GM18502 (cell line): ENCODE results near the gene CSTPP1.

Source experiments
- ATAC-seq: cut with Tn5 transposase; IDR thresholded peaks from one replicate; pipeline ENCODE4 v1.9.1; 2021; ENCODE audit warnings: mild to moderate bottlenecking; ENCODE audit not compliant: unreplicated experiment, poor library complexity

Gene CSTPP1

GRCh38 chr11:47152126-47152952, 215.8 kb downstream of the CSTPP1 start:
- no peak for ATAC-seq

GRCh38 chr11:47152953-47153950, 216.7 kb downstream of the CSTPP1 start:
- ATAC-seq, result no peak

- ATAC-seq, result no peak
Measured at GRCh38 chr11:47154616-47155570, 218.3 kb downstream of the CSTPP1 start.

- no peak for ATAC-seq
Measured at GRCh38 chr11:47155879-47156278, 219.3 kb downstream of the CSTPP1 start.

- no peak for ATAC-seq
Measured at GRCh38 chr11:47156333-47156732, 219.8 kb downstream of the CSTPP1 start.

GRCh38 chr11:47156951-47157350, 220.4 kb downstream of the CSTPP1 start:
- ATAC-seq, result no peak

- ATAC-seq, result no peak
Measured at GRCh38 chr11:47157805-47158204, 221.2 kb downstream of the CSTPP1 start.

- no peak for ATAC-seq
Measured at GRCh38 chr11:47158242-47158641, 221.7 kb downstream of the CSTPP1 start.

- ATAC-seq, result no peak
Measured at GRCh38 chr11:47160753-47161133, 224.2 kb downstream of the CSTPP1 start.

- no peak for ATAC-seq
Measured at GRCh38 chr11:47161134-47161854, 224.7 kb downstream of the CSTPP1 start.

GRCh38 chr11:47161890-47162289, 225.3 kb downstream of the CSTPP1 start:
- no peak for ATAC-seq

- no peak for ATAC-seq
Measured at GRCh38 chr11:47162426-47162825, 225.9 kb downstream of the CSTPP1 start.

GRCh38 chr11:47163193-47163592, 226.6 kb downstream of the CSTPP1 start:
- no peak for ATAC-seq

GRCh38 chr11:47163898-47164297, 227.3 kb downstream of the CSTPP1 start:
- no peak for ATAC-seq

- ATAC-seq, result no peak
Measured at GRCh38 chr11:47164321-47164720, 227.8 kb downstream of the CSTPP1 start.

GRCh38 chr11:47165253-47165840, 228.8 kb downstream of the CSTPP1 start:
- no peak for ATAC-seq

GRCh38 chr11:47166368-47166767, 229.8 kb downstream of the CSTPP1 start:
- no peak for ATAC-seq

GRCh38 chr11:47171061-47171838, 234.7 kb downstream of the CSTPP1 start:
- ATAC-seq, result no peak
